Hepatocyte (in vitro differentiated cells): Measurements from ENCODE around the gene MARCHF9.

Source experiments
- CTCF ChIP-seq: fragments of 200-600 bp; sonication (generic); IDR thresholded peaks from 2 replicates; pipeline ENCODE4 v1.5.1; 2016; ENCODE audit warnings: antibody characterized with exemption, mild to moderate bottlenecking; ENCODE audit not compliant: poor library complexity
- EZH2 ChIP-seq: fragments of 200-600 bp; sonication (generic); IDR thresholded peaks from 2 replicates; pipeline ENCODE4 v1.6.1; 2016; ENCODE audit warnings: antibody characterized with exemption, mild to moderate bottlenecking, borderline replicate concordance
- EZH2phosphoT487 ChIP-seq: fragments of 200-600 bp; sonication (generic); IDR thresholded peaks from one replicate; pipeline ENCODE4 v1.6.1; 2018; ENCODE audit warnings: antibody characterized with exemption, mild to moderate bottlenecking, low read depth, moderate library complexity; ENCODE audit not compliant: unreplicated experiment, severe bottlenecking

- no peak for TF ChIP-seq EZH2
- no peak for TF ChIP-seq CTCF
- TF ChIP-seq EZH2phosphoT487: no peak
These were observed 17.0 kb downstream of the MARCHF9 start, which contains the start of gene METTL1 for GRCh38 chr12:57771873-57772428.
